Neural progenitor cell (in vitro differentiated cells): ENCODE measurements around the gene KIF26B.
"Not testable (repeated sequence)": the region's sequence is repeated elsewhere in the genome, so short reads cannot be mapped to it uniquely, and the experiment has no call there.

Source experiments
- CTCF ChIP-seq: fragments of 200-600 bp; sonication (generic); IDR thresholded peaks from 2 replicates; pipeline ENCODE4 v1.5.1; 2017; ENCODE audit warnings: antibody characterized with exemption, mild to moderate bottlenecking
- EZH2 ChIP-seq: fragments of 200-600 bp; sonication (generic); IDR thresholded peaks from 2 replicates; pipeline ENCODE4 v1.6.1; 2017; ENCODE audit warnings: antibody characterized with exemption, mild to moderate bottlenecking, moderate library complexity

- not testable (repeated sequence) for TF ChIP-seq CTCF, EZH2
Observed at GRCh38 chr1:245740336-245740735, 585.6 kb downstream of the KIF26B start.
